AG04450 (cell line): ENCODE measurements around the gene FAM186B. TPM values are rescaled to one million over a fixed set of nuclear protein-coding genes. Genes with fewer than 3 reads are reported as not detected.

Experiments
- CTCF ChIA-PET: fragments of 300-600, 350-600 bp; formaldehyde crosslinking; extraction: SDS; loops from one replicate; lab custom pipeline; 2022; ENCODE audit warnings: antibody characterized with exemption, inconsistent platforms; lab: Charles Lee
- POLR2A ChIA-PET: fragments of 350-600 bp; formaldehyde crosslinking; extraction: SDS; loops from one replicate; lab custom pipeline; 2021; ENCODE audit warnings: antibody characterized with exemption, inconsistent platforms; lab: Yijun Ruan, JAX
- DNase-seq: peaks from one replicate; pipeline ENCODE4 v3.0.0-alpha.2; 2011; ENCODE audit warnings: low read depth, low spot score
- H3K27ac ChIP-seq: one replicate; pipeline ENCODE4 v1.5.1; 2012; ENCODE audit warnings: low read depth, low read length, control low read depth
- H3K27me3 ChIP-seq: one replicate; pipeline ENCODE4 v1.6.0; 2012; ENCODE audit warnings: low read length; ENCODE audit not compliant: control insufficient read depth, insufficient read depth
- H3K4me3 ChIP-seq: 2 replicates; pipeline ENCODE4 v1.5.1; 2011; ENCODE audit warnings: mild to moderate bottlenecking, low read depth, low read length, control low read depth
- H3K9me3 ChIP-seq: 2 replicates; pipeline ENCODE4 v1.5.1; 2012; ENCODE audit warnings: low read length; ENCODE audit not compliant: control insufficient read depth, insufficient read depth
- polyA plus RNA-seq: library from polyadenylated mRNA; depleted of rRNA; stranded (reverse); fragments of >200 nt; gene quantifications from 2 replicates; pipeline ENCODE4 v1.2.3, GENCODE V29; 2011
- TF ChIP-seq, protein P1 (sequence below): IDR thresholded peaks from 2 replicates; pipeline ENCODE4 v1.5.1; 2011; ENCODE audit warnings: low read depth, low read length, control low read depth, inconsistent platforms

The FAM186B gene
- polyA plus RNA-seq, 1 experiment: 0.05 TPM

GRCh38 chr12:49626836-49627235 lies 21.4 kb upstream of the FAM186B start:
- Histone ChIP-seq H3K27me3 (no peaks in the 10 kb centered on the region), H3K27ac (no peak overlapping the region), H3K9me3 (no peaks in the 10 kb centered on the region; the same call in 1 of the 2 replicates), H3K4me3 (no peak overlapping the region)
- TF ChIP-seq, protein P1, sequence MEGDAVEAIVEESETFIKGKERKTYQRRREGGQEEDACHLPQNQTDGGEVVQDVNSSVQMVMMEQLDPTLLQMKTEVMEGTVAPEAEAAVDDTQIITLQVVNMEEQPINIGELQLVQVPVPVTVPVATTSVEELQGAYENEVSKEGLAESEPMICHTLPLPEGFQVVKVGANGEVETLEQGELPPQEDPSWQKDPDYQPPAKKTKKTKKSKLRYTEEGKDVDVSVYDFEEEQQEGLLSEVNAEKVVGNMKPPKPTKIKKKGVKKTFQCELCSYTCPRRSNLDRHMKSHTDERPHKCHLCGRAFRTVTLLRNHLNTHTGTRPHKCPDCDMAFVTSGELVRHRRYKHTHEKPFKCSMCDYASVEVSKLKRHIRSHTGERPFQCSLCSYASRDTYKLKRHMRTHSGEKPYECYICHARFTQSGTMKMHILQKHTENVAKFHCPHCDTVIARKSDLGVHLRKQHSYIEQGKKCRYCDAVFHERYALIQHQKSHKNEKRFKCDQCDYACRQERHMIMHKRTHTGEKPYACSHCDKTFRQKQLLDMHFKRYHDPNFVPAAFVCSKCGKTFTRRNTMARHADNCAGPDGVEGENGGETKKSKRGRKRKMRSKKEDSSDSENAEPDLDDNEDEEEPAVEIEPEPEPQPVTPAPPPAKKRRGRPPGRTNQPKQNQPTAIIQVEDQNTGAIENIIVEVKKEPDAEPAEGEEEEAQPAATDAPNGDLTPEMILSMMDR: no peak
- ChIA-PET CTCF (interaction anchor here (3.2 kb wide), 1 partner anchor 11 kb away, joined by 15 read pairs; no protein-coding TSS in a partner anchor), POLR2A (no interaction called here)
- DNase-seq: no peak

DNA sequence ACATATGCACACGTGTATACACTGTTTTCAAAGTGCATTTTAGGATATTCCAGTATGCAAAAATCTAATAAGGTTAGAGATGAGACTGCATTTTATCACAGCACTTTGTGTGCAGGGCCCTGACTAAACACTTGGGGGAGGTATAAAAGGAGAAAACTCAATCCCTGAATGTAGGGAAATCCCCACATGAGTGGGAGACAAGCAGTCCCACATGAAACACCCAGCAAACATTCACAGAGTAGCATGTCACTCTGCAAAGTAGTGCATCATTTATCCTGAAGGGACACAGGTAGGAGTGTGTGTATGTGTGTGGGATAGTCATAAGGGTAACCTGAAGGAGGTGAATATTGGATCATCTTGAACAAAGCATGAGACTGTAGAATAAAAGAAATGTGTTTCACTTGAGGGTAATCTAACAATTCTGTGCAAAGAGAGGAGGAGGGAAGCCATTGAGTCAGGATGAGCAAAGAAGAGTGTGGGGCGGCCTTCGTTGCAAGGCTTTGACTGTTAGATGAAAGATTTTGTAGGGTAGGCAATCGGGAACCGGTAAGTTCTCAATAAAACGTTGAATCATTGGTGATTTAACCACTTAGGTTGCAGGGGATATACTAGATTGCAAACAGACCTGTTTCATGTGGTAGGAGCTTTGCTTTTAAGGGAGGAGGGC lies 20.9 kb upstream of the FAM186B start:
- H3K4me3 ChIP-seq: no peak overlapping the region
- no peak for DNase-seq
- no peaks in the 10 kb centered on the region; the same call in 1 of the 2 replicates for H3K9me3 ChIP-seq
- H3K27ac ChIP-seq: no peak overlapping the region
- ChIA-PET CTCF (no interaction called here), POLR2A (no interaction called here)
- H3K27me3 ChIP-seq: no peaks in the 10 kb centered on the region
- TF ChIP-seq, protein P1: peak; percentile 42

DNA sequence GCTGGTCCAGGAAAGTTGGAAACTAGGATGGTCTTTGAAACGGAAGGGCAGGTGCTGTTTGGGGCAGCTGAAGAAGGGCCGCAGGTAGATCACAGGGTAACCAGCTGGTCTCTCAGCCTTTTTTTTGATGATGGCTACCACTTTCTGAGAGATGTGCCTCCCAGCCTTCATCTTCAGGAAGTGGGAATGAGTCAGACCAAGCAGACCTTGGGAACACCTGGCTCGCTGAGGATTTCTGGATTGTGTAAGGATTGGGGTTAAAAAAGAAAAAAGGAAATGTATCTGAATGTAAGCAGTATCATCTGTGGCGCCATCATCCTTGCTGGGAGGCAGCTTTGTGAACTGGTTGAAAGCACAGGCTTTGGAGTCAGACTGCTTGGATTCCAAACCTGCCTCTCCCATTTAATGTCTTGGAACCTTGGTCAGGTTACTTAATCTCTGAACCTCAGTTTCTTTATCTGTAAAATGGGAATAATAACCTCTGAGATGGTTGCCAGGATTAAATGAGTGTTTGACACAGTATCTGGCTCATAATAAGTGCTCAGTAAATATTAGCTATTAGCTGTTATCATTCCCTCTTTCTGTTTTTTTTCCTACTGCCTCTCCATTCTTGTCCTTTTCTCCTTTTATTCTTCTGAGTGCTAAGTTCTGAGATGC lies 19.6 kb upstream of the FAM186B start:
- Histone ChIP-seq H3K27ac (peak overlapping the region; percentile 1), H3K9me3 (no peaks in the 10 kb centered on the region; the same call in 1 of the 2 replicates), H3K4me3 (no peak overlapping the region), H3K27me3 (no peaks in the 10 kb centered on the region)
- ChIA-PET CTCF (interaction anchor here (0.9 kb wide), 1 partner anchor 17 kb away, joined by 3 read pairs; no protein-coding TSS in a partner anchor), POLR2A (interaction anchor here (0.7 kb wide), 1 partner anchor 135 kb away, joined by 7 read pairs; no protein-coding TSS in a partner anchor)
- DNase-seq: no peak
- TF ChIP-seq, protein P1: no peak

DNA sequence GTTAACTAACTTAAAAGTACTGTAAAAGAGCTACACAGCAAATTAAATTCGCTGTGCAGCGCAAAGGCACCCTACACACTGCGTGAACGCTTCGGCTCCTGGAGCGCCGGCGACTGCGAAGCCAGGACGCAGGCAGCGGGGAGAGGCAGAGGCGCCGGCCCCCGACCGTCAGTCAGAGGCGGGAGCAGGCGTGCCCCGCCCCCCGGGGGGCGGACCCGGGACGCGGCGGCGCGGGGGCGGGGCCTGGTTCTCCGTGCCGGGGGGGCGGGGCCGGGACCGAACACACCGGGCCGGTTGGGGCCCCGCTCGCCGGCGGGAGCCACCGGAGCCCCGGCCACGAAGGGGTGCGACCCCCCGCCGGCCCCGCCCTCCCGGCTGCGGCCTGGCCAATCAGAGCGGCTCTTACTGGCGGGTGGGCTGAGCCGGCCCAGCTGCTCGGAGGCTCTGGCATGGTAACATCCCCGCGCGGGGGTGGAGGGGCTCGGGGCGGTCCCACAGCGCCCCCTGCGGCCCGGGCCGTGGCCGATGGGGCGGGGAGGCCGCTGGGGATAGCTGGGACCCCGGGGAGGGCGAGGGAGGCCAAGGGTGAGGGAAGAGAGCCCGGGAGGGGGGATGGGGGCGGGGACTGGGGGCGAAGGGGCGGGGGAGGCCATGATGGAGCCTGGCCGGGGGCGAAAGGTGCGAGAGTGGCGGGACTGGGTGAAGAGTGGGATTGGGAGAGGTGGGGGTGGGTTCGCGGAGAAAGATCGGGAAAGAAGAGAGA lies 17.9 kb upstream of the FAM186B start, which contains the start of gene PRPF40B:
Gene PRPF40B (plus strand): TSS at position 420 of the 763 bp plus-strand sequence. CDS start 30 bp downstream, at position 450.
- peak; percentile 30 for DNase-seq
- CTCF ChIA-PET: interaction anchor here (0.5 to 1.5 kb wide), 15 partner anchors 10 to 292 kb away, joined by 3 to 15 read pairs (median 4); partner anchors contain the start of gene FAM186B
- POLR2A ChIA-PET: interaction anchor here (0.7 to 1.5 kb wide), 7 partner anchors 43 to 435 kb away, joined by 3 to 7 read pairs (median 4); partner anchors contain the start of genes TMBIM6 and TUBA1A
- TF ChIP-seq, protein P1: peak; percentile 44
- Histone ChIP-seq H3K4me3 (peak within 1 kb of the TSS; percentile 65), H3K27ac (peak within 1 kb of the TSS; percentile 61), H3K27me3 (no peaks in the 10 kb centered on the region), H3K9me3 (no peaks in the 10 kb centered on the region; the same call in 1 of the 2 replicates)
